Colonic mucosa (tissue), 4 donors: ENCODE measurements around the gene ROR2. TPM values are rescaled to one million over a fixed set of nuclear protein-coding genes. Genes with fewer than 3 reads are reported as not detected.
"Not testable (repeated sequence)": the region's sequence is repeated elsewhere in the genome, so short reads cannot be mapped to it uniquely, and the experiment has no call there.

Source experiments
- DNase-seq: peaks from one replicate; pipeline ENCODE4 v3.0.0-alpha.2; 2020
- H3K27ac ChIP-seq: fragments of 200-600 bp; one replicate; pipeline ENCODE4 v1.8.0; 2021
- H3K27me3 ChIP-seq: fragments of 200-600 bp; one replicate; pipeline ENCODE4 v1.8.0; 2021
- H3K36me3 ChIP-seq: fragments of 200-600 bp; one replicate; pipeline ENCODE4 v1.8.0; 2021
- H3K4me1 ChIP-seq: fragments of 200-600 bp; one replicate; pipeline ENCODE4 v1.8.0; 2021; ENCODE audit warnings: mild to moderate bottlenecking
- H3K4me3 ChIP-seq: fragments of 200-600 bp; one replicate; pipeline ENCODE4 v1.8.0; 2021
- H3K9ac ChIP-seq, 2 donors: one replicate each; pipeline ENCODE4 v1.7.0; 2013; ENCODE audit warnings: control low read depth in 2 of 2, low read depth in 2 of 2, low read length in 2 of 2
- H3K9me3 ChIP-seq: fragments of 200-600 bp; one replicate; pipeline ENCODE4 v1.8.0; 2021
- intact Hi-C: fragments of 100-400 bp; cut with DNase I; formaldehyde crosslinking; loops from one replicate; pipeline ENCODE4 v1.14.1; 2022
- total RNA-seq, 2 donors: library from RNA; stranded (reverse); fragmentation: NEBNext Ultra II Directional in 1 of 2; extraction: Animal tissue kit (Norgen Biotek cat#: 25700) in 1 of 2; gene quantifications; one replicate each; pipeline ENCODE4 v1.2.1, GENCODE V29; 2021
- TF ChIP-seq, protein P1 (sequence below): fragments of 200-600 bp; IDR thresholded peaks from one replicate; pipeline ENCODE4 v1.8.0; 2022; ENCODE audit warnings: antibody characterized with exemption, mild to moderate bottlenecking
- donor health status: healthy.
- donor health status: DM: no; HTN: no; CAD: no.
- donor health status: DM: no; HTN: no; CAD: no.

Gene ROR2
- total RNA-seq, 2 donors from 2014 or later = 1.7 to 9.1 TPM

DNA sequence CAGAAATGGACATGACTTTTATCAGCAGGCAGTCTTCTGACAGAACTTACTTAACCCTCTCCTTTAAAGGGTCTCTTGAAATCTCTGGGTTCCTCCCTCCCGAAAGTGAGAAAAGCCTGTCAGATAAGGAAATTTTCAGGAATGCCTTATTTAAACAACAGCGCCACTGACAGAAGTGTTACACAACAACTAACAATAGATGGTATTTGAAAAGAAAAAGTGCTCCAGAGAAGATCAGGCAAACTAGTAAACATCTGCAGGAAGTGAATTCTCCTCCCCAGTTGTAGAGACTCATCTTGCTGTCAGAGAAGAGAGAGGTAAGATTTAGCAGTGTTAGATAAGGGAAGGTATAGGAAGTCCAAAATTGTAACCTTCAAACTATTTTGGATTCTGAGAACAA, 419.2 kb downstream of the ROR2 start:
- TF ChIP-seq, protein P1, sequence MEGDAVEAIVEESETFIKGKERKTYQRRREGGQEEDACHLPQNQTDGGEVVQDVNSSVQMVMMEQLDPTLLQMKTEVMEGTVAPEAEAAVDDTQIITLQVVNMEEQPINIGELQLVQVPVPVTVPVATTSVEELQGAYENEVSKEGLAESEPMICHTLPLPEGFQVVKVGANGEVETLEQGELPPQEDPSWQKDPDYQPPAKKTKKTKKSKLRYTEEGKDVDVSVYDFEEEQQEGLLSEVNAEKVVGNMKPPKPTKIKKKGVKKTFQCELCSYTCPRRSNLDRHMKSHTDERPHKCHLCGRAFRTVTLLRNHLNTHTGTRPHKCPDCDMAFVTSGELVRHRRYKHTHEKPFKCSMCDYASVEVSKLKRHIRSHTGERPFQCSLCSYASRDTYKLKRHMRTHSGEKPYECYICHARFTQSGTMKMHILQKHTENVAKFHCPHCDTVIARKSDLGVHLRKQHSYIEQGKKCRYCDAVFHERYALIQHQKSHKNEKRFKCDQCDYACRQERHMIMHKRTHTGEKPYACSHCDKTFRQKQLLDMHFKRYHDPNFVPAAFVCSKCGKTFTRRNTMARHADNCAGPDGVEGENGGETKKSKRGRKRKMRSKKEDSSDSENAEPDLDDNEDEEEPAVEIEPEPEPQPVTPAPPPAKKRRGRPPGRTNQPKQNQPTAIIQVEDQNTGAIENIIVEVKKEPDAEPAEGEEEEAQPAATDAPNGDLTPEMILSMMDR = no peak
- Histone ChIP-seq H3K36me3 (no peaks in the 10 kb centered on the region), H3K27me3 (no peaks in the 10 kb centered on the region), H3K9me3 (no peaks in the 10 kb centered on the region), H3K27ac (no peak overlapping the region), H3K4me3 (no peak overlapping the region), H3K9ac (no peak overlapping the region), H3K4me1 (no peaks in the 10 kb centered on the region)
- intact Hi-C loops = no loop called here
- DNase-seq = no peak

DNA sequence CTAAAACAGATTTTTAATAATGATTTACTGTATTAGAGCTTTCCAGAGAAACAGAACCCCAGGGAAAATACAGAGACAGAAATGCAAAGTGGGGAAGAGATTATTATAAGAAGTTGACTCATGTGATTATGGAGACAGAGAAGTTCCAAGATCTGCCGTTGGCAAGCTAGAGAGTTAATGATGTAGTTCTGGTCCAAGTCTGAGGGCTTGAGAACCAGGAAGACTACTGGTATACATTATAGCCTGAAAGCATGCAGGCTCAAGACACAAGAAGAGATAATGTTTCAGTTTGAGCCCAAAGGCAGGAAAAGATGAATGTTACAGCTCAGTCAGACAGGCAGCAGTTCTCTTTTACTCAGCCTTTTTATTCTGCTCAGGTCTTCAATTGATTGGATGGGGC, 427.5 kb downstream of the ROR2 start:
- no peaks in the 10 kb centered on the region for H3K4me1 ChIP-seq
- no peaks in the 10 kb centered on the region for H3K27me3 ChIP-seq
- H3K9me3 ChIP-seq = no peaks in the 10 kb centered on the region
- H3K36me3 ChIP-seq = no peaks in the 10 kb centered on the region
- no peak overlapping the region for H3K27ac ChIP-seq
- H3K4me3 ChIP-seq = no peak overlapping the region
- TF ChIP-seq, protein P1 = no peak
- no peak for DNase-seq
- H3K9ac ChIP-seq = no peak overlapping the region
- intact Hi-C loops = no loop called here

DNA sequence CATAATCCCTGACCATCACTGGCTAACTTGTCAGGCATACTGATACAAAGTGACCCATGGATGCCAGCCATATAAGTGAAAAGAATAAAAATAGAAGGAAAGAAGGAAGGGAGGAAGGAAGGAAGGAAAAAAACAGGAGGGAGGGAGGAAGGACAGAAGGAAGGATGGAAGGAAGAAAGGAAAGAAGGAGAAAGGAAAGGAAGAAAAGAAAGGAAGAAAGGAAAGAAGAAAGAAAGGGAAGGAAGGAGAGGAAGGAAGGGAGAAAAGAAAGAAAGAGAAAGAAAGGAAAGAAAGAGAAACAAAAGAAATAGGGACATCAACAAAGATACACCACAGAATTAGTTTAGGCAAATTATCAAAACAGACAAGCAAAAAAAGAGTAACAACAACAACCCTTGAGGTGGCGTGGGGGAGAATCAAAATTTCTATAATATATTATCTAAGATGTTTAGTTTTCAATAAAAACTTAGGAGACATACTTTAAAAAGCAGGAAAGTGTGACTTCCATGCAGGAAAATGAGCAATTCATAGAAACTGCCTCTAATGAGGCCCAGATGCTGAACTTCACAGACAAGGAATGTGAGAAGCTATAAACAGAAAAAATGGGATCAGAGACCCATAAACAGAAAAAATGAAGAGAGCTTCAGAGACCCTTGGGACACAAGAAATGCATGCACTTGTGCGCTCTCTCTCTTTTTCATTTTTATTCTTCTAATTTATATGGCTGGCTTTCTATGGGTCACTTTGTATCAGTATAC, 430.3 kb downstream of the ROR2 start:
- DNase-seq = no peak
- Histone ChIP-seq H3K4me1 (no peaks in the 10 kb centered on the region), H3K27ac (no peak overlapping the region), H3K9me3 (no peaks in the 10 kb centered on the region), H3K27me3 (no peaks in the 10 kb centered on the region), H3K9ac (no peak overlapping the region), H3K36me3 (no peaks in the 10 kb centered on the region), H3K4me3 (no peak overlapping the region)
- intact Hi-C loops = no loop called here
- TF ChIP-seq, protein P1 = no peak

DNA sequence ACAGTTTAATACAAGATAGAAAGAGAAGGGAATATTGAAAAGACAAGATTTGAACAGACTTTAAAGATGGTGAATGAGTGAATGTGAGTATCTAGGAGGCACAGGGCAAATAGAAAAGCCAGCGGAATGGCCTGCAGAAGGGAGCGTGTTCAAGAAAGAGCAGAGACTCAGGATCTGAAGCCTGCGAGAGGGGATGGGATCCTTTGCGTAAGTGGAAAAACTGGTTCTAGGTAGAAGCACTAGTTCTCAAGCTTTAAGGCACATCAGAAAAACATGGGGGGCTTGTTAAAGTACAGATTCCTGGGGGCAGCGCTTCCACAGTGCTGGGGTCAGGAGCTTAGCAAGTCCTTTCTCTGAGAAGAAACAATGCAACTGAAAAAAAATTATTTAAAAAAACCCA, 431.6 kb downstream of the ROR2 start:
- Histone ChIP-seq H3K9ac (no peak overlapping the region), H3K27me3 (no peaks in the 10 kb centered on the region), H3K27ac (no peak overlapping the region), H3K4me1 (no peaks in the 10 kb centered on the region), H3K36me3 (no peaks in the 10 kb centered on the region), H3K4me3 (no peak overlapping the region), H3K9me3 (no peaks in the 10 kb centered on the region)
- intact Hi-C loops = no loop called here
- TF ChIP-seq, protein P1 = no peak
- DNase-seq = no peak

DNA sequence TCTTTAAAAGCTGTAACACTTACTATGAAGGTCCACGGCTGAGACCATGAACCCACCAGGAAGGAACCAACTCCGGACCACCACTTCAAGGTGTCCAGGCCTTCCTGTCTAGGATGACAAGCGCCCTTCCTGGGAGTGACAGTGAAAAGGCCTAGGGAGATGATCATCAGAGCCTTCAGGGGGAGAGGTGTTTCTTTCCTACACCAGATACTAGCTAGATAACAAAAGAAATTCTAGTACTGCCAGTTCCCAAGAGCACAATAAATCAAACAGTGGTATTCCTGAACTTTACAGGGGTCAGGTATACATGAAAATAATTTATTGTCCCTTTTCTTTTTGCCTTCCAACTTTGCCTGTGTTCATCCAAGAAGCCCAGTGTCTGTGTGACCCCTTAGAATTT, 432.2 kb downstream of the ROR2 start:
- H3K27me3 ChIP-seq = no peaks in the 10 kb centered on the region
- H3K9ac ChIP-seq = no peak overlapping the region
- DNase-seq = no peak
- no peak overlapping the region for H3K27ac ChIP-seq
- H3K4me3 ChIP-seq = no peak overlapping the region
- H3K36me3 ChIP-seq = no peaks in the 10 kb centered on the region
- no peaks in the 10 kb centered on the region for H3K4me1 ChIP-seq
- intact Hi-C loops = no loop called here
- no peaks in the 10 kb centered on the region for H3K9me3 ChIP-seq
- TF ChIP-seq, protein P1 = no peak

DNA sequence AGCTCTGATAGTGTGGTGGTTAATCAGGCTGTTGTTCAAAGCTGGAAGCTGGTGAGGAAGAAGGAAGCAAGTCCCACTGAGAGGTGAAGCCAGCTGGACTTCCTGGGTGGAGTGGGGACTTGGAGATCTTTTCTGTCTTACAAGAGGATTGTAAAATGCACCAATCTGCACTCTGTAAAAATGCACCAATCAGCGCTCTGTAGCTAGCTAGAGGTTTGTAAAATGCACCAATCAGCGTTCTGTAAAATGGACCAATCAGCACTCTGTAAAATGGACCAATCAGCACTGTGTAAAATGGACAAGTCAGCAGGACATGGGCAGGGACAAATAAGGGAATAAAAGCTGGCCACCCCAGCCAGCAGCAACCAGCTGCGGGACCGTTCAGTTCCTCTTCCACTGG, 432.7 kb downstream of the ROR2 start:
- H3K4me3 ChIP-seq, H3K27me3 ChIP-seq, H3K9me3 ChIP-seq, H3K27ac ChIP-seq, H3K9ac ChIP-seq, H3K4me1 ChIP-seq, DNase-seq, intact Hi-C loops, H3K36me3 ChIP-seq: not testable (repeated sequence)
